Measurements from ENCODE around the gene MBNL3. TPM values are rescaled to one million over a fixed set of nuclear protein-coding genes. Genes with fewer than 3 reads are reported as not detected.

Gene MBNL3
- total RNA-seq, 4 donors from 2014 or later = 11.3 to 41.2 (median 28.9) TPM

DNA sequence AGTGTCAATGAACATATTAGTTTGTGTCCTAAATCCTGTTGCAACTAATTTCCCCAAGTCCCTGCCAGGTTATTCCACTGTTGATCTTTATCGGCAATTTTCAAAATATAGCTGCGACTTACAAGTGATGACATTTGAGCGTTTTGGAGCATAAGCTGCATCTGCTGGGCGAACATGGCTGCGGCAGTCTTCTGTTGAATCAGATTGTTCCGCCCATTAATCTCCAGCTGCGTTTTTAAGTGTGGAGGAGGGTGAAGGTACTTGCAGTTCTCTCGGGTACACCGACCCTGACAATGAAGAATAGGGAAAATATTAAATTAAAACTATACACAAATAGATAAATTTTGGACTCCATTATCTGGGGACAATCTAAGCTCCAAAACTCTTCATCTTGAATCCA lies 82.7 kb downstream of the MBNL3 start:
- TF ChIP-seq, protein P1, sequence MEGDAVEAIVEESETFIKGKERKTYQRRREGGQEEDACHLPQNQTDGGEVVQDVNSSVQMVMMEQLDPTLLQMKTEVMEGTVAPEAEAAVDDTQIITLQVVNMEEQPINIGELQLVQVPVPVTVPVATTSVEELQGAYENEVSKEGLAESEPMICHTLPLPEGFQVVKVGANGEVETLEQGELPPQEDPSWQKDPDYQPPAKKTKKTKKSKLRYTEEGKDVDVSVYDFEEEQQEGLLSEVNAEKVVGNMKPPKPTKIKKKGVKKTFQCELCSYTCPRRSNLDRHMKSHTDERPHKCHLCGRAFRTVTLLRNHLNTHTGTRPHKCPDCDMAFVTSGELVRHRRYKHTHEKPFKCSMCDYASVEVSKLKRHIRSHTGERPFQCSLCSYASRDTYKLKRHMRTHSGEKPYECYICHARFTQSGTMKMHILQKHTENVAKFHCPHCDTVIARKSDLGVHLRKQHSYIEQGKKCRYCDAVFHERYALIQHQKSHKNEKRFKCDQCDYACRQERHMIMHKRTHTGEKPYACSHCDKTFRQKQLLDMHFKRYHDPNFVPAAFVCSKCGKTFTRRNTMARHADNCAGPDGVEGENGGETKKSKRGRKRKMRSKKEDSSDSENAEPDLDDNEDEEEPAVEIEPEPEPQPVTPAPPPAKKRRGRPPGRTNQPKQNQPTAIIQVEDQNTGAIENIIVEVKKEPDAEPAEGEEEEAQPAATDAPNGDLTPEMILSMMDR (IDR thresholded peaks at IDR 0.05; ENCODE audit: low read depth) = no peak

DNA sequence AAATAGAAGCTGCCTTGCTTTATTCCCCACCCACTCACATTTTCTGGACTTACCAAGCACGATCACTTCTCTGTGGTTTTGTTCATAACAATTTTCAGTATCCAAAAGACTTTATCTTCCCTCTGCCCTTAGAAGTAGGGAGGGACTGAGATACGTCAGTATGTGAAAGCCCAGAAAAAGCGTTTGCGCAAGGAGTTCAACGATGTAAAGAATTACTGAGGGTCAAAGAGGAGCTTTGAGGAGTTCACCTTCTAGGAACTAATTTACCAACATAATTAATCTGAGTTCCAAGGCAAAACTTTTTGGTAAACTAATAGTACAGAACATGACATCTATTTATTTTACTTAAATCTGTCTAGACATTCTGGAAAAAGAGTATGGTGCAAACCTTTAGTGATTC lies 84.6 kb downstream of the MBNL3 start:
- TF ChIP-seq, protein P1 (IDR thresholded peaks at IDR 0.05; ENCODE audit: low read depth) = no peak

DNA sequence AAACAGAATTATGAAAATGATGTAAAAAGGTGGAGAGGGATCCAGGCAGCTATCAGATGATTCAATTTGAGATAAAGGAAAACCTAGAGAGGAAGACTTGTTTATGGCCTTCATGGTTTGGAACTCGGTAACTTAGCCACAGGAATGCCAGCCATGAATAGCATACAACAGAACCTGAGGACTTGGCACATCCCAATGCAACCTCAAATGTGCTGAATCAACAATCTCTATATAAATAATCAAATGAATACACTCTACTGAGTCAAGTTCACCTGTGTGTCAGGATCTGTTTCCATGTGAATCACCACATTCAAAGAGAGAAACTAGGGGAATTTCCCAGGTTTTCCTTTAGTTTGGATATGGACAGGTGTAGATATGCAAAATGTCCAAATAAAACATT lies 86.9 kb downstream of the MBNL3 start:
- TF ChIP-seq, protein P1 (IDR thresholded peaks at IDR 0.05; ENCODE audit: low read depth) = no peak

DNA sequence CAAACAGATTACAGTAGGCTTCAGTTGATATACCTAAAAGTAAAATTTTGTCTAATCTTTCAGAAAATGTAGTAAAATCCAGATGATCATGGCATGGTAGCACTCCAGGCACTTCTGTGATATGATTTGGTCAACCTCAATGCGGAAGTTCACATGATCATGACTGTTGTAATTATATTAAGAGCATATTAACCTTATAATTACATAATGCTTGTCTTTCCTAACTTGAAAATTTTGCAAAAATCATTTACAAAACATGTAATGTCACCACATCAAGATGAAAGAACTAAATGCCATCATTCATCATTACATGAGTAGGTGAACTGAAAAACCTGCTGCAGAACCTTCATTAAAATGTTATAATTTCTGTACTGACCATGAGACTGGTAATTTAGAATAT lies 88.1 kb downstream of the MBNL3 start:
- TF ChIP-seq, protein P1 (IDR thresholded peaks at IDR 0.05; ENCODE audit: low read depth) = no peak

DNA sequence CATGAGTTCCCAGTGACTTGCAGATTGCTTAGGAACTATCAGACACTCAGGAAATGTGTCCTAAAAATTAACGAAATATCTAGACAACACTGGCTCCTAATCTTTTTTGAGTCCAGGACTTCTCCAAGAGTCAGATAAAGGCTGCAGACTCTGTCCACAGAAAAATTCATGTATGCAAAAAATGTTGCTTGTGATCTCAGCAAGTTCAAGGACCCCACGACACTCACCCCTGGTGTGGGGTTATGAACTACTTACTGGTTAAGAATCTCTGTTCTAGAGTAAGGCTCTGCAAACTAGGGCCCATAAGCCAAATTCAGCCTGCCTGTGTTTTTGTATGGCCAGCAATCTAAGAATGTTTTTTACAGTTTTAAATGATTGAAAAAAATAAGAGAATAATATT lies 93.2 kb downstream of the MBNL3 start:
- TF ChIP-seq, protein P1 (IDR thresholded peaks at IDR 0.05; ENCODE audit: low read depth) = no peak

DNA sequence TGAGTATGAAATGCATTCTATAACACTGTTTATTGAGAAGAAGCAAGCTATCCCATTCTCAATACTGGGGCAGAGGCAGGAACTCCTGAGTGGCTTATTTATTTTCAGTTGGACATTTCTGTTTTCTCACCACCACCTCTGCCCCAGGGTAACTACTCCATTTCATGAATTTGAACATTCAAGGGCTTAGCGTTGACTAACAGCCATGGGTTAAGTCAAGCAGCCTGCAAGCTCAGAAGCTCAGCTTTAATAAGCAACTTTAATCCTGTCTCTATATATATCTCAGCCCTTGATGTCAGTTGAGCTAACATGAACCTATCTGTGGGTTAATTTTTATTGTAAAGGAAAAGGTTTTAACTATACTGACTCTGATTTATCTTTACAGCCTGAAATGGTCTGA lies 93.8 kb downstream of the MBNL3 start:
- TF ChIP-seq, protein P1 (IDR thresholded peaks at IDR 0.05; ENCODE audit: low read depth) = no peak

DNA sequence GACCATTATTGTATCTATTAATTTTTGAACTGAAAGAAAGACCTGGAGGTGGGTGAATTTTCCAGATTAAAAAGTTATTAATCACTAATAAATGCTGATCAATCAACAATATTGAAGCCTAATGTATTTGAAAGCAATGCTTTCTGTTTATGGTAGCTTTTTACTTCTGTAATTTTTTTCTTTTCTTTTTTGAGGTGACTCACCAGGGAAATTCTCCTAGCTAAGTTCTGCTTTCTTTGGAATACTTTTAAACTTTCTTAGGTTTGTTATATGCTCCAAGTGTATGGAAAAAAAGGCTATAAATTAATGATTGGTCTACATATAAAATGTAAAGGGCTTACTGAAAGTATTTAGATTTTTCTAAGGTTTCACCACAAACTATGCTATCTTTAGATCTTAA lies 94.2 kb downstream of the MBNL3 start:
- TF ChIP-seq, protein P1 (IDR thresholded peaks at IDR 0.05; ENCODE audit: low read depth) = no peak

Data from subcutaneous adipose tissue (tissue), 4 donors.